ENCODE measurements around the gene LEMD1.

The LEMD1 gene

GRCh38 chr1:205354259-205355074, 67.4 kb downstream of the LEMD1 start:
- peak; percentile 55 for DNase-seq (ENCODE audit: low read depth)

GRCh38 chr1:205353612-205354011, 68.2 kb downstream of the LEMD1 start:
- no peak for DNase-seq (ENCODE audit: low read depth)

- no peak for DNase-seq (ENCODE audit: low read depth)
These were observed 68.7 kb downstream of the LEMD1 start for GRCh38 chr1:205353191-205353590.

- no peak for DNase-seq (ENCODE audit: low read depth)
These were observed 69.7 kb downstream of the LEMD1 start for GRCh38 chr1:205351984-205352713.

GRCh38 chr1:205350691-205351141, 71.1 kb downstream of the LEMD1 start:
- DNase-seq (ENCODE audit: low read depth) = no peak

- no peak for DNase-seq (ENCODE audit: low read depth)
These were observed 71.7 kb downstream of the LEMD1 start for GRCh38 chr1:205350124-205350523.

GRCh38 chr1:205348554-205349487, 73.0 kb downstream of the LEMD1 start:
- no peak for DNase-seq (ENCODE audit: low read depth)

GRCh38 chr1:205346956-205347574, 74.8 kb downstream of the LEMD1 start:
- DNase-seq (ENCODE audit: low read depth) = no peak

- DNase-seq (ENCODE audit: low read depth) = no peak
These were observed 76.1 kb downstream of the LEMD1 start for GRCh38 chr1:205345761-205346160.

- peak; percentile 62 for DNase-seq (ENCODE audit: low read depth)
These were observed 77.6 kb downstream of the LEMD1 start for GRCh38 chr1:205344066-205344928.

- no peak for DNase-seq (ENCODE audit: low read depth)
These were observed 78.3 kb downstream of the LEMD1 start for GRCh38 chr1:205343431-205344065.

GRCh38 chr1:205342986-205343385, 78.9 kb downstream of the LEMD1 start:
- DNase-seq (ENCODE audit: low read depth) = no peak

GRCh38 chr1:205340676-205341075, 81.2 kb downstream of the LEMD1 start:
- no peak for DNase-seq (ENCODE audit: low read depth)

- no peak for DNase-seq (ENCODE audit: low read depth)
These were observed 82.1 kb downstream of the LEMD1 start for GRCh38 chr1:205339717-205340116.

GRCh38 chr1:205339197-205339702, 82.6 kb downstream of the LEMD1 start:
- DNase-seq (ENCODE audit: low read depth) = no peak

GRCh38 chr1:205338011-205338410, 83.8 kb downstream of the LEMD1 start:
- DNase-seq (ENCODE audit: low read depth) = no peak

- DNase-seq (ENCODE audit: low read depth) = no peak
These were observed 84.4 kb downstream of the LEMD1 start for GRCh38 chr1:205337481-205337880.

- DNase-seq (ENCODE audit: low read depth) = peak; percentile 67
These were observed 86.2 kb downstream of the LEMD1 start for GRCh38 chr1:205335692-205336091.

GRCh38 chr1:205332015-205332791, 89.7 kb downstream of the LEMD1 start:
- no peak for DNase-seq (ENCODE audit: low read depth)

Measured in stimulated activated CD4-positive, alpha-beta T cell treated with anti-CD3 and anti-CD28 coated beads, Interleukin-2, amount 100 ng/mL, for 4 hours (primary cell).